ENCODE measurements around the gene BBX. TPM values are rescaled to one million over a fixed set of nuclear protein-coding genes. Genes with fewer than 3 reads are reported as not detected.

Gene BBX
- total and polyA plus RNA-seq, 2 of the 13 experiments (the other 11 are each of a cell fraction or from before 2014, with no cell fraction given): 13.7 to 23.2 TPM

GRCh38 chr3:107598926-107599771 lies 76.4 kb downstream of the BBX start (continued):
- TF ChIP-seq UBTF (CRISPR knock-in tag; IDR thresholded peaks at IDR 0.05) (no peak; the same call in 1 of the 2 replicates), SNAPC5 (CRISPR knock-in tag; IDR thresholded peaks at IDR 0.05; ENCODE audit: borderline replicate concordance) (no peak), RXRA (CRISPR knock-in tag; IDR thresholded peaks at IDR 0.05) (no peak), ZFAT (CRISPR knock-in tag; conservative IDR thresholded peaks at IDR 0.05) (no peak), TCF12 (IDR thresholded peaks at IDR 0.05) (no peak), TCF12 (CRISPR knock-in tag; IDR thresholded peaks at IDR 0.05) (no peak), ARID3A (IDR thresholded peaks at IDR 0.05; ENCODE audit: low read depth, low read length) (no peak; the same call in 1 of the 2 replicates), NFIB (CRISPR knock-in tag; IDR thresholded peaks at IDR 0.05; ENCODE audit: borderline replicate concordance) (no peak), ZNF720 (CRISPR knock-in tag; IDR thresholded peaks at IDR 0.05) (no peak), ZBTB25 (CRISPR knock-in tag; IDR thresholded peaks at IDR 0.05) (no peak), ZFP62 (CRISPR knock-in tag; IDR thresholded peaks at IDR 0.05) (no peak), ZNF460 (CRISPR knock-in tag; IDR thresholded peaks at IDR 0.05; ENCODE audit: borderline replicate concordance) (no peak), ZNF496 (CRISPR knock-in tag; IDR thresholded peaks at IDR 0.05; ENCODE audit: insufficient replicate concordance) (no peak), IRF1 (CRISPR knock-in tag; IDR thresholded peaks at IDR 0.05; ENCODE audit: low read depth) (no peak), SETDB1 (CRISPR knock-in tag; IDR thresholded peaks at IDR 0.05; ENCODE audit: borderline replicate concordance) (no peak), MTF2 (CRISPR knock-in tag; IDR thresholded peaks at IDR 0.05; ENCODE audit: borderline replicate concordance) (no peak), ZNF577 (CRISPR knock-in tag; IDR thresholded peaks at IDR 0.05; ENCODE audit: borderline replicate concordance, low read depth) (no peak), ZNF350 (CRISPR knock-in tag; IDR thresholded peaks at IDR 0.05; ENCODE audit: borderline replicate concordance, low read depth) (no peak; the same call in 1 of the 2 replicates), FOXO1 (CRISPR knock-in tag; IDR thresholded peaks at IDR 0.05) (no peak), FOXJ3 (CRISPR knock-in tag; IDR thresholded peaks at IDR 0.05; ENCODE audit: borderline replicate concordance) (no peak), FOXO4 (CRISPR knock-in tag; conservative IDR thresholded peaks at IDR 0.05) (no peak)
